ENCODE measurements around the gene SLC35F3.
"Not testable (repeated sequence)": the region's sequence is repeated elsewhere in the genome, so short reads cannot be mapped to it uniquely, and the experiment has no call there.

The SLC35F3 gene

DNA sequence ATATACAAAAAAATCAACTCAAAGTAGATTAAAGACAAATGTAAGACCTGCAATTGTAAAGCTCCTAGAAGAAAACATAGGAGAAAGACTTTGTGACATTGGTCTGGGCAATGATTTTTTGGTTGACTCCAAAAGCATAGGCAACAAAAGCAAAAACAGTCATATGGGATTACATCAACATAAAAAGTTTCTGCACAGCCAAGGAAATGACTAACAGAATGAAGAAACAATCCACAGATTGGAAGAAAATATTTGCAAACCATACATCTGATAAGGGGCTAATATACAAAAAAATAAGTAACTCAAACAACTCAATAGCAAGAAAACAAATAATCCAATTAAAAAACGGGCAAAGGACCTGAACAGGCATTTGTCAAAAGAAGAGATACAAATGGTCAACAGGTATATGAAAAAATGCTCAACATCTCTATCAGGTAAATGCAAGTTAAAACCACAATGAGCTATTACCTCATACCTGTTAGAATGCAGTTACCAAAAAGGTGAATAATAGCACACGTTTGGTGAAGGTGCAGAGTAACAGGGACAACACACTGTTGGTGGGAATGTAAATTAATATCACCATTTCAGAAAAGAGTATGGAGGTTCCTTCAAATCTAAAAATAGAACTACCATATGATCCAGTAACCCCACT is 295.1 kb downstream of the SLC35F3 start:
- DNase-seq (ENCODE audit: low spot score), result no peak

- DNase-seq (ENCODE audit: low spot score), result no peak
These were observed 296.1 kb downstream of the SLC35F3 start for GRCh38 chr1:234200566-234200965.

- peak; percentile 8 for DNase-seq (ENCODE audit: low spot score)
These were observed 297.1 kb downstream of the SLC35F3 start for GRCh38 chr1:234201600-234201999.

DNA sequence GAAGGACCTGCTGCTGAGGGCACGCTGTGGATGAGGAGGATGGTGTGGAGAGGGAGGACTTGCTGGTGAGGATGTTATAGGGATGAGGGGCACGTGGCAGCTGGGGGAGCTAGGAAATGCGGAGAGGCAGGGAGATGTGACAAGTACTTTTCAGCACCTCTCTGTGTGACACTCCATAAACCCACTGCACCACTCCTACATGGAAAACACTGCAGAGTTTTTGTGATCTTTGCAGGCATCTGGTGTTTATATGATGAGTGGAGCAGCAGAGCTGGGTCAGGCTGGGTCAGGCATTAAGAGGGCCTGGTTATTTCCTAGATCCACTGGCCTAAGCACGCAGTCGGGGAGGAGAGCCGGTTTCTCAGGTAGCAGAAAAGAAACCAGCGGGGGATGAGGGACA is 301.5 kb downstream of the SLC35F3 start:
- peak; percentile 10 for DNase-seq (ENCODE audit: low spot score)

DNA sequence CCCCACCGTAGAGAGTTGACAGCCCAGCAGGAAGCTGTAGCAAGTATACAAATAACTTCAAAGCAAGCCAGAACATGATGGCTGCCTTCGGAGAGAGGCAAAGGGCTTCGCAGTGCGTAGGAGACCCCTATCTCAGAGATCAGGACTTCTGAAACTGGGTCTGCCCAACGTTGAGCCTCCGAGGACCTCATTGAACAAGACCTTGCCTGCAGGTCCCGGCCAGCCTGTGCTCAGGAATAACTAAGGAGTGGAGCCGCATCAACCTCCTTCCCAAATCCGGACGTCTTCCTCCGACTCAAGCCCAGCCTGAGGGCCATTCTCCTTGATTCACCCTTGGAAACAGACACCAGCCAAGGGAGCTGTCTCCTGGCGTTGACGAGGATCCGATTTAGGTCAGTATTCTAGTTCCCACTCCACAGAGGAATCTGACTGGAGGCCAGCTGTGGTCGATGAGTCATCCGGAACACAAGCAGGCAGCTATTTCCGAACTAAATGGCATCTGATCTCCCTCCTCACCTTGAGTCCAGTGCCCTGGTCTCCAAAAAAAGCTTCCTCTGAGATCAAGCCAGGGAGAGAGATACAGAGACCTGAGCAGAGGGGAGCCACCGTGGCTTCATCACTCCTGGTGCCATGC is 302.3 kb downstream of the SLC35F3 start:
- DNase-seq (ENCODE audit: low spot score), result no peak

- no peak for DNase-seq (ENCODE audit: low spot score)
These were observed 303.9 kb downstream of the SLC35F3 start for GRCh38 chr1:234208351-234208750.

DNA sequence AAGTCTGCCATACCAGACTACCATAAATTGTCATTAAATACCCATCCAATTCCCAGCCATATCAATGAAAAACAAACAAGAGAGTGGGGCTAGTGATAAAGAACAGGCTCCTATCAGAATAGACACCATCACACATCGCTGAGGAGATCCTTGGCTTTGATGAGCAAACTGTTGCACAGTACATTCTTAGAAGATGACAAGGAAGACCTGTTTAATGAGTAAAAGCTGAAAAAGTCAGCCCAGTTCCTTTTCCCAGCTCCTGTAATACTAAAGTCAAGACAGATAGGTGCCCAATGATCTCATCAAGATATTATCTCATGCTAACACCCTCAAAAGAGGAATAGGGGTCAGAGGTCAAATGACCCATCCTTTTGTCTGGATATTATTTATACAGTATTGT is 304.3 kb downstream of the SLC35F3 start:
- no peak for DNase-seq (ENCODE audit: low spot score)

DNA sequence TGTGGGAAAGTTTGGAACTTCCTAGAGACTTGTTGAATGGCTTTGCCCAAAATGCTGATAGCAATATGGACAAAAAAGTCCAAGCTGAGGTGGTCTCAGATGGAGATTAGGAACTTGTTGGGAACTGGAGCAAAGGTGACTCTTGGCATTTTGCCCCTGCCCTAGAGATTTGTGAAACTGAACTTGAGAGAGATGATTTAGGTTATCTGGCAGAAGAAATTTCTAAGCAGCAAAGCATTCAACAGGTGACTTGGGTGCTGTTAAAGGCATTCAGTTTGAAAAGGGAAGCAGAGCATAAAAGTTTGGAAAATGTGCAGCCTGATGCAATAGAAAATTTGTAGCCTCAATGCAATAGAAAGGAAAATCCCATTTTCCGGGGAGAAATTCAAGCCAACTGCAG is 306.0 kb downstream of the SLC35F3 start:
- not testable (repeated sequence) for DNase-seq (ENCODE audit: low spot score)

- DNase-seq (ENCODE audit: low spot score), result not testable (repeated sequence)
These were observed 307.4 kb downstream of the SLC35F3 start for GRCh38 chr1:234211855-234212254.

- no peak for DNase-seq (ENCODE audit: low spot score)
These were observed 308.5 kb downstream of the SLC35F3 start for GRCh38 chr1:234212764-234213657.

DNA sequence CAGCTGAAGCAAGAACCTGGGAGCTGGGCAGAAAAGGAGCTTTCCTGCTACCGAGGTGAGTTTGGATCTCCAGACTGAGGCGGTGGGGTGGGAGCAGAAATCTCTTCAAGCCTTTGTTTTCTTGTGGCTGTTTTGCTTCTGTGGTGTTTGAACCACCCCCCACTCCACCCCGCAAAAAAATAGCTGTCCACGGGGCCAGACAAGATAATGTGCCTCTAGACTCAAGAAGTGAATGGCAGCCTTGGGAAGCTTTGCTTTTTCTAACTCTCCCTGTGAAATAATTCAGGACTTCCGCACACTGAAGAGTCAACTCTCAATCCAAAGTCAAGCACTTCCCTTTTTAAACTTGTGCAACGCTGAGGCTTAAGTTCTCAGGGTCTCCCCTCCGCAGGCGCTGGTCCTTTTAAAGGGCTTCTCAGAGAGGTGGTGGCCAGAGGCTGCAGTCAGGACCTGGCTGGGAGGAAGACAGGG is 309.2 kb downstream of the SLC35F3 start:
- DNase-seq (ENCODE audit: low spot score), result peak; percentile 27

DNA sequence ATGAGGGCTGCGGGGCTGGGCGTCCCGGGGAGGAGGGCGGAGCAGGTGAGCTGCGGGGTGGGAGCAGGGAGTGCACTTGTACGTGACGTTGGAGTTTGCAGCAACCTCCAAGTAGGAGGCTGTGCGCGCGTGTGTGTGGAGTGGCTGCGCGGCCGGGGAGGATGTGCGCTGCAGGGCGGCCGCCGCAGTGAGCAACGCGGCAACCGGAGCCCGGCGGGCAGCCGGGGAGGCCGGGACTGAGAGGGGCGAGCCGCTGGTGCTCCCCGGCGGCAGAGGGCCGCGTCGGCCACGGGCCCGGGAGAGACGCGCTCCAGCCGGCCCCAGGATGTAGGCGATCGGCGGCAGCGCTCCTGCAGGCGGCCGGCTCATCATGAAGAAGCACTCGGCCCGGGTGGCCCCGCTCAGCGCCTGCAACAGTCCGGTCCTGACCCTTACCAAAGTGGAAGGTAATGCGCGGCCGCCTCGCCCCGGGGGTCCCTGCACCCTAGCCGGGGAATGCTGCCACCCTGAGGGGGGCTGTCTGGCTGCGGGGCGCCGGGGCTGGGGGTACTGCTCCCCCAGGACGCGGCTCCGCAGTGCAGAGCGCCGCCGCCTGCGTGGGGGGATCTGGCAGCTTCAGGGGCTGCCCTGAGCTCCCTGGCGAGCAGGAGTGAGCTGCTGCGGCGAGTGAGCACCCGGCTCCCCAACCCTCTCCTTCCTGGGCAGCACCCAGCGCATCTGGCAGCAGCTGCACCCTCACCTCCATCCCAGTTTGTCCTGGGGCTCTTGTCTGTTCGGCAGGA is 309.8 kb downstream of the SLC35F3 start:
- DNase-seq (ENCODE audit: low spot score), result peak; percentile 64

GRCh38 chr1:234214911-234215892 is 310.7 kb downstream of the SLC35F3 start:
- no peak for DNase-seq (ENCODE audit: low spot score)

DNA sequence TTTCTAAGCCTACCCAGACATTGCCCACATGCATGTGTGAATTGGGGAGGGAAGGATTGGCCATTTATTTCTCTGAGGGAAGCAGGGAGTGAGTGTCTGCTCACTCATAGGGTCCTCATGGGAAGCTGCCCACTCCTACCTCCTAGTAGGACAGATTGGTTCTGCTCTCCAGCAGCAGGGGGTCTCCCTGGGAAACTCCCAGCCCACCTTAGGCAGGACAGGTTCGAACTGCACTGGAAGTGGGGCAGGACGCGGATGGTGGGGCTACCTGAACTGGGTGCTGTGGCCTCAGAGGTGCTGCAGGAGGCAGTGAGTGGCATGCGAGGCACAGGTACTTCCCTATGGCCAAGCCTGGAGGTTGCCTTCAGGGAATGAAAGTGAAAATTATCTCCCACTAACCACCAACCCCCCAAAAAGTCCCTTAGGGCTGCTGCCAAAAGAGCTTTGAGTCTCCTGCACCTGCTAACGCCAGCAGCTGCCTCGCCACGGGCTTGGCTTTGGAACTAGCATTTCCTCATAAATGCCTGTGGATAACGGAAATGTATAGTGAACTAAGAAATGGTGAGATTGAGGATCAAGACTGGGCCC is 311.7 kb downstream of the SLC35F3 start:
- DNase-seq (ENCODE audit: low spot score), result no peak

GRCh38 chr1:234217316-234217840 is 312.9 kb downstream of the SLC35F3 start:
- DNase-seq (ENCODE audit: low spot score), result peak; percentile 49

DNA sequence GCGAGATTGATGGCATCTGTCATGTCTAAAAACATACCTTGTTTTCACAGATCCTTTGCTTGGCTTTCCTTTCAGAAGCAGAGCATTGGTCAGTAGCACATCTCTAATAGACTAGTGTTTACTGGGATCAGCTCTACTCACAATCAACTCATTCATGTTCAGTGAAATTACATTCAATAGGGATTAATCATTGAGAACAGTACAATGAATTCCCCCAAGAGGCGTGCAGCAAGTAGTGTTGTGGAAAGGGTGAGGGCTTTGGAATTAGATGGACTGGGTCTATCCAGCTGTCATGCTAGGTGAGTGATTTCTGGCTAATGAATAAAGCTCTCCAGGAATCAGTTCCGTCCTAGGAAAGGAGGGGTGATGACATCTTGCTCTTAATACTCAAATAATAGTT is 313.6 kb downstream of the SLC35F3 start:
- no peak for DNase-seq (ENCODE audit: low spot score)

DNA sequence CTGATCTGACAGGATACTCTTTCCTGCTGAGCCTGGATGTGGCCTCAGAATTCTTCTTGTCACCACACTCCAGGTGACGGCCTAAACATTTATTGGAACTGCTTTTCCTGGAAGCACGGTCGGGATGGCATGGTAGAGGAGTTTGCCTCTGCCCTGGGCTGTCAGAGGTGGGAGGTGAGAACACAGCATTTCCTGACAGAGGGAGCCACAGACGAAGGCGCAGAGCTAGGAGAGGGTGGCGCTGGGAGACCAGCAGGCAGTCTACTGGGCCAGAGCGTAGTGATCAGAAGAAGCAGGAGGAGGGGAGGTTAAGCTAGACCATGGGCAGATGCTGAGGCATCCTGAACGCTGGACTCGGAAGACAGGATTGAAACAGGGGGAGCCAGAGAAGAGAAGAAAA is 315.2 kb downstream of the SLC35F3 start:
- DNase-seq (ENCODE audit: low spot score), result no peak

DNA sequence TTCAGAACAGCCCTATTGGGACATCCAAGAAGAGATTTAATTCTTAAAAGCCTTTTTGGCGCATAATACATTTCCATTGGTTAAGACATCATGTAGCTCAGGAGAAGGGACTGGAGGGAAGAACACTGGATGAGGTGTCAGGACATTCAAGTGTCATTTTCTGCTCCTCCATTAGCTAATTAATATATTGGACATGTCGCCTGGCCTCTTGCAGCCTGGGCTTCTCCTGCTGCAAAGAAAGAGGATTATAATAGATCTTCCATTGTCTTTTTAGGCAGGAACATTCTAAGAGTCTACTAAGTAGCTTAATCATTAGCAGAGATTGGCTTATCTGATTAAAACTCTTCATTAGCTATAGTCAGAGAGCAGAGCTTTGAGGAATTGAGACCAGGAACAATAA is 317.1 kb downstream of the SLC35F3 start:
- DNase-seq (ENCODE audit: low spot score), result no peak

DNA sequence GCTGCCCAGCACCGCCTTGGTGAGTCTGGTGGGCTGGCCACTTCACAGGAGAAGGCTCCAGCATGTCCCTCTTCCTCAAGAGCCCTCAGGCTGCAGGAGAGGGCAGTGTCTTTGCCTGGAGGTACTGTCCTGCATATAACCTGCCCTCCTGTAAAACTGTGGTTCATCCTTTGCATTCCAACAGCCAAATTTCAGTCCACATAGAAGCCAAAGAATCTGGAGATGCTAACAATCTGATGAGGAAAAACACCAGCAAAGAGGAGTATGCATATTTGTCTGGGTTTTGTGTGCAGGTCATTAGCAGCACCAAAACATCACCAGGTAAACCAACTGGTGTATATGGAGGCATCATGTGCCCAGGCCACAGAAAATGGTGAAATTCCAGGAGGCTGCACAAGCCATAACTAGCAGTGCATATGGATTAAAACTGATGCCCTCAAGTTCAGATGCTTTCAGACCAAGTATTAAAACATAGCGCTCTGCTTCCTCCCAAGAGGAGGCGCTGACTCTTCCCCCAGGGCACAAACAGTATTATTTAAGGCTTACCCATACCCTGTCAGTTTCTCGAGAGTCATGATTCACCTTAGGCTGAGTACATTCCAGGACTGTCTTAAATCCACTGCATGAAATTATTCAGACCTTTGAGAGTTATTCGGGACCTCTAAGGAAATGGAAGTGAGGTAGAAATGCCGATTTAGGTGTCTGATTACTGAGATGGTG is 318.2 kb downstream of the SLC35F3 start:
- no peak for DNase-seq (ENCODE audit: low spot score)

All from putamen (tissue), 1 donor.